Endometrium (tissue), 2 donors: ENCODE data around the gene SPHK2.
"Not testable (repeated sequence)": the region's sequence is repeated elsewhere in the genome, so short reads cannot be mapped to it uniquely, and the experiment has no call there.

Experiments
- FAIRE-seq: peaks from 2 replicates; lab custom pipeline; 2012; peaks lifted over from hg19 to GRCh38; lab: Jason Lieb, UNC
- donor health status: control.
- donor health status: control.

SPHK2 gene

GRCh38 chr19:48624067-48624594 lies 4.8 kb downstream of the SPHK2 start:
- FAIRE-seq, result peak; percentile 69

GRCh38 chr19:48624791-48625723 lies 5.8 kb downstream of the SPHK2 start:
- FAIRE-seq, result no peak

- no peak for FAIRE-seq
Observed at GRCh38 chr19:48625891-48626327, 6.6 kb downstream of the SPHK2 start.

GRCh38 chr19:48627201-48627864 lies 8.0 kb downstream of the SPHK2 start:
- FAIRE-seq, result no peak

- no peak for FAIRE-seq
Observed at GRCh38 chr19:48627865-48628314, 8.6 kb downstream of the SPHK2 start.

- no peak for FAIRE-seq
Observed at GRCh38 chr19:48628486-48629296, 9.4 kb downstream of the SPHK2 start.

GRCh38 chr19:48629297-48629598 lies 9.9 kb downstream of the SPHK2 start:
- no peak for FAIRE-seq

- no peak for FAIRE-seq
Observed at GRCh38 chr19:48629599-48630295, 10.4 kb downstream of the SPHK2 start.

- no peak for FAIRE-seq
Observed at GRCh38 chr19:48630296-48631063, 11.2 kb downstream of the SPHK2 start.

GRCh38 chr19:48631225-48631624 lies 11.9 kb downstream of the SPHK2 start:
- no peak for FAIRE-seq

GRCh38 chr19:48632286-48632685 lies 13.0 kb downstream of the SPHK2 start:
- FAIRE-seq, result not testable (repeated sequence)

GRCh38 chr19:48632692-48633147 lies 13.4 kb downstream of the SPHK2 start:
- no peak for FAIRE-seq

GRCh38 chr19:48633148-48634035 lies 14.1 kb downstream of the SPHK2 start:
- no peak for FAIRE-seq

- FAIRE-seq, result no peak
Observed at GRCh38 chr19:48634036-48634342, 14.7 kb downstream of the SPHK2 start.

- FAIRE-seq, result no peak
Observed at GRCh38 chr19:48634424-48635262, 15.3 kb downstream of the SPHK2 start.

GRCh38 chr19:48635263-48635965 lies 16.1 kb downstream of the SPHK2 start:
- no peak for FAIRE-seq

GRCh38 chr19:48635966-48636858 lies 16.9 kb downstream of the SPHK2 start:
- no peak for FAIRE-seq
